Mesendoderm (in vitro differentiated cells): Measurements from ENCODE around the gene THAP5.

Experiments
- DNase-seq: peaks from one replicate; pipeline ENCODE4 v3.0.0; 2013
- H2AK5ac ChIP-seq: 2 replicates; pipeline ENCODE4 v1.6.1; 2013; ENCODE audit warnings: low read length, inconsistent platforms
- H2BK120ac ChIP-seq: 2 replicates; pipeline ENCODE4 v1.6.1; 2013; ENCODE audit warnings: low read depth, mild to moderate bottlenecking, low read length, moderate library complexity, mixed read lengths
- H2BK15ac ChIP-seq: replicated peaks from 2 replicates; pipeline ENCODE4 v1.6.1; 2013; ENCODE audit warnings: low read depth, mild to moderate bottlenecking, moderate library complexity
- H2BK5ac ChIP-seq: 2 replicates; pipeline ENCODE4 v1.6.1; 2013; ENCODE audit warnings: low read length, inconsistent platforms
- H3K18ac ChIP-seq: 2 replicates; pipeline ENCODE4 v1.6.1; 2013; ENCODE audit warnings: mild to moderate bottlenecking, low read length, mixed read lengths
- H3K23ac ChIP-seq: one replicate; pipeline ENCODE4 v1.6.1; 2013; ENCODE audit warnings: low read length
- H3K27ac ChIP-seq: 2 replicates; pipeline ENCODE4 v1.5.1; 2013; ENCODE audit warnings: low read depth, mild to moderate bottlenecking, inconsistent platforms, low read length, moderate library complexity
- H3K27me3 ChIP-seq: 2 replicates; pipeline ENCODE4 v1.6.1; 2013; ENCODE audit warnings: low read length, control low read depth, mild to moderate bottlenecking, inconsistent platforms; ENCODE audit not compliant: insufficient read depth, poor library complexity
- H3K36me3 ChIP-seq: 2 replicates; pipeline ENCODE4 v1.6.1; 2013; ENCODE audit warnings: low read length, inconsistent platforms; ENCODE audit not compliant: control insufficient read depth, insufficient read depth
- H3K4ac ChIP-seq: one replicate; pipeline ENCODE4 v1.6.1; 2013; ENCODE audit warnings: low read depth, mild to moderate bottlenecking, low read length, moderate library complexity
- H3K4me1 ChIP-seq: 2 replicates; pipeline ENCODE4 v1.6.1; 2013; ENCODE audit warnings: low read depth, low read length, inconsistent platforms; ENCODE audit not compliant: control insufficient read depth
- H3K4me2 ChIP-seq: 2 replicates; pipeline ENCODE4 v1.6.1; 2013; ENCODE audit warnings: low read length
- H3K4me3 ChIP-seq: 2 replicates; pipeline ENCODE4 v1.5.1; 2013; ENCODE audit warnings: mild to moderate bottlenecking, low read length
- H3K56ac ChIP-seq: one replicate; pipeline ENCODE4 v1.6.1; 2013; ENCODE audit warnings: low read length
- H3K79me1 ChIP-seq: 2 replicates; pipeline ENCODE4 v1.6.1; 2013; ENCODE audit warnings: low read length, inconsistent platforms
- H3K79me2 ChIP-seq: 2 replicates; pipeline ENCODE4 v1.6.1; 2013; ENCODE audit warnings: mild to moderate bottlenecking, low read length; ENCODE audit not compliant: control insufficient read depth, insufficient read depth
- H3K9ac ChIP-seq: 2 replicates; pipeline ENCODE4 v1.6.1; 2013; ENCODE audit warnings: low read length, inconsistent platforms
- H4K5ac ChIP-seq: one replicate; pipeline ENCODE4 v1.6.1; 2013; ENCODE audit warnings: low read length
- H4K8ac ChIP-seq: one replicate; pipeline ENCODE4 v1.6.1; 2013; ENCODE audit warnings: low read depth, mild to moderate bottlenecking, control low read depth, low read length, moderate library complexity
- WGBS: extraction: QIAGEN DNeasy Blood & Tissue Kit; methylation state at CpG from one replicate; pipeline ENCODE4 v1.1.7; 2013; ENCODE audit warnings: low lambda C conversion rate, missing lambda C conversion rate; ENCODE audit not compliant: insufficient coverage; ENCODE audit errors: extremely low coverage; 5-methylcytosine and 5-hydroxymethylcytosine counted together

Gene THAP5

DNA sequence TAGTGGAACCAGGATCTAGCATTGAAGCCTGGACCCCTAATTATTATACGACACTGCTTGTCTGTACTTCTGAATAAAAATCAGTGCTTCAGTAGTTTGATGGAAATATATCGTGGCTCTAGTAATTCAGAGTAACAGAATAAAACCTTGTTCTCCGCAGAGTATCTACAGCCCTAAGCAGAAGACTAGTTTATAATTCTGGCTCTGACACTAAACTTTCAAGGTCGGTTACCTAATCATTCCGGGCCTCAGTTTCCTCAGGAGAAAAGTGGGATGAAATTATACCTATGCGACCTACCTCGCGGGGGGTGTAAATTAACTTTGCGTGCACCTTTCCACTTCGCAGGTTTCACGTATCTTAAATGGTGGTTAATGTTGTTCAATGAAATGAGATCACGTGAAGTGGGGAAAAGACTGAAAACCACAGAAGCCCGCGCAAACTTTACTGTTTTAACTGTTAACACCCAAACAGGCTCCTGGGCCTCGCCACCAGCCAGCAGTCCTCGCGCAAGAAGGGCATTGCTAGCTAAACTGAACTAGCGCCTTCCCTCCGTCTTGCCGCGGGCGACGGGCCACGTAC, 615 bp downstream of the THAP5 start:
- H3K79me1 ChIP-seq = peaks cover 3% of the 10 kb centered on the region
- no peak overlapping the region for H2BK15ac ChIP-seq
- H3K4me2 ChIP-seq = peak overlapping the region; percentile 74
- no peak overlapping the region for H2AK5ac ChIP-seq
- H3K18ac ChIP-seq = no peak overlapping the region
- H3K27me3 ChIP-seq = no peaks in the 10 kb centered on the region
- no peak overlapping the region for H4K5ac ChIP-seq
- H4K8ac ChIP-seq = no peak overlapping the region
- WGBS = no CpG with 5 or more reads among the region's 24 CpGs
- H3K23ac ChIP-seq = peak overlapping the region; percentile 99
- H3K4me3 ChIP-seq = peak overlapping the region; percentile 91
- H2BK120ac ChIP-seq = no peak overlapping the region
- no peaks in the 10 kb centered on the region for H3K36me3 ChIP-seq
- H3K56ac ChIP-seq = peak overlapping the region; percentile 97
- peaks cover 23% of the 10 kb centered on the region for H3K79me2 ChIP-seq
- no peak for DNase-seq
- peak overlapping the region; percentile 87 for H3K27ac ChIP-seq
- no peaks in the 10 kb centered on the region for H3K4me1 ChIP-seq
- no peak overlapping the region for H3K4ac ChIP-seq
- peak overlapping the region; percentile 99 for H3K9ac ChIP-seq
- H2BK5ac ChIP-seq = peak overlapping the region; percentile 69

GRCh38 chr7:108565987-108566386, 3.5 kb downstream of the THAP5 start:
- no peak overlapping the region for H4K8ac ChIP-seq
- H3K79me2 ChIP-seq = peaks cover 19% of the 10 kb centered on the region
- no peak overlapping the region for H2BK15ac ChIP-seq
- H3K36me3 ChIP-seq = no peaks in the 10 kb centered on the region
- no peak overlapping the region for H4K5ac ChIP-seq
- H3K79me1 ChIP-seq = peaks cover 2% of the 10 kb centered on the region
- H3K4me3 ChIP-seq = no peak overlapping the region
- no peak overlapping the region for H3K4ac ChIP-seq
- H3K4me1 ChIP-seq = no peaks in the 10 kb centered on the region
- H2BK5ac ChIP-seq = no peak overlapping the region
- H3K18ac ChIP-seq = no peak overlapping the region
- no peak overlapping the region for H2BK120ac ChIP-seq
- H3K56ac ChIP-seq = no peak overlapping the region
- H2AK5ac ChIP-seq = no peak overlapping the region
- H3K27me3 ChIP-seq = no peaks in the 10 kb centered on the region
- DNase-seq = no peak
- H3K4me2 ChIP-seq = no peak overlapping the region
- H3K9ac ChIP-seq = no peak overlapping the region
- H3K27ac ChIP-seq = no peak overlapping the region
- H3K23ac ChIP-seq = no peak overlapping the region

GRCh38 chr7:108561047-108561619, 8.4 kb downstream of the THAP5 start:
- Histone ChIP-seq H3K36me3 (no peaks in the 10 kb centered on the region), H3K18ac (no peak overlapping the region), H3K9ac (no peak overlapping the region), H2BK15ac (no peak overlapping the region), H2BK5ac (no peak overlapping the region), H3K79me2 (no peaks in the 10 kb centered on the region), H3K4me2 (no peak overlapping the region), H3K4ac (no peak overlapping the region), H4K5ac (no peak overlapping the region), H3K4me3 (no peak overlapping the region), H3K79me1 (no peaks in the 10 kb centered on the region), H3K23ac (no peak overlapping the region), H2AK5ac (no peak overlapping the region), H3K56ac (no peak overlapping the region), H3K4me1 (no peaks in the 10 kb centered on the region), H3K27ac (no peak overlapping the region), H3K27me3 (no peaks in the 10 kb centered on the region), H2BK120ac (no peak overlapping the region), H4K8ac (no peak overlapping the region)
- no peak for DNase-seq
- WGBS = no CpG with 5 or more reads among the region's 4 CpGs

- WGBS = no CpG with 5 or more reads among the region's 4 CpGs
- Histone ChIP-seq H4K5ac (no peak overlapping the region), H3K4me2 (no peak overlapping the region), H3K27me3 (no peaks in the 10 kb centered on the region), H3K27ac (no peak overlapping the region), H2BK5ac (no peak overlapping the region), H3K79me1 (no peaks in the 10 kb centered on the region), H3K4ac (no peak overlapping the region), H3K23ac (no peak overlapping the region), H3K56ac (no peak overlapping the region), H3K36me3 (no peaks in the 10 kb centered on the region), H2BK15ac (no peak overlapping the region), H3K4me3 (no peak overlapping the region), H2BK120ac (no peak overlapping the region), H3K4me1 (no peaks in the 10 kb centered on the region), H2AK5ac (no peak overlapping the region), H3K9ac (no peak overlapping the region), H3K18ac (no peak overlapping the region), H4K8ac (no peak overlapping the region), H3K79me2 (no peaks in the 10 kb centered on the region)
- no peak for DNase-seq
These were observed 10.3 kb downstream of the THAP5 start for GRCh38 chr7:108559253-108559652.

GRCh38 chr7:108557617-108558016, 11.9 kb downstream of the THAP5 start:
- no CpG with 5 or more reads among the region's 1 CpG for WGBS
- Histone ChIP-seq H3K23ac (no peak overlapping the region), H3K56ac (no peak overlapping the region)

GRCh38 chr7:108557191-108557590, 12.3 kb downstream of the THAP5 start:
- DNase-seq = no peak
- no peak overlapping the region for H4K8ac ChIP-seq
- no CpG with 5 or more reads among the region's 3 CpGs for WGBS

More at GRCh38 chr7:108557617-108558016, 11.9 kb downstream of the THAP5 start:
- Histone ChIP-seq H2BK120ac (no peak overlapping the region), H3K18ac (no peak overlapping the region), H3K79me1 (no peaks in the 10 kb centered on the region), H3K4ac (no peak overlapping the region), H3K79me2 (no peaks in the 10 kb centered on the region), H3K4me3 (no peak overlapping the region), H3K9ac (no peak overlapping the region), H3K27me3 (no peaks in the 10 kb centered on the region), H3K4me1 (no peaks in the 10 kb centered on the region), H2BK5ac (no peak overlapping the region), H4K5ac (no peak overlapping the region), H3K27ac (no peak overlapping the region), H4K8ac (no peak overlapping the region), H2BK15ac (no peak overlapping the region), H2AK5ac (no peak overlapping the region), H3K4me2 (no peak overlapping the region), H3K36me3 (no peaks in the 10 kb centered on the region)
- no peak for DNase-seq

More at GRCh38 chr7:108557191-108557590, 12.3 kb downstream of the THAP5 start:
- H3K79me2 ChIP-seq = no peaks in the 10 kb centered on the region
- no peak overlapping the region for H3K23ac ChIP-seq
- no peaks in the 10 kb centered on the region for H3K79me1 ChIP-seq
- no peaks in the 10 kb centered on the region for H3K36me3 ChIP-seq
- H3K27ac ChIP-seq = no peak overlapping the region
- no peak overlapping the region for H2BK5ac ChIP-seq
- H3K18ac ChIP-seq = no peak overlapping the region
- H2BK120ac ChIP-seq = no peak overlapping the region
- no peak overlapping the region for H2AK5ac ChIP-seq
- H2BK15ac ChIP-seq = no peak overlapping the region
- no peak overlapping the region for H3K56ac ChIP-seq
- H3K9ac ChIP-seq = no peak overlapping the region
- H3K4ac ChIP-seq = no peak overlapping the region
- no peaks in the 10 kb centered on the region for H3K27me3 ChIP-seq
- no peak overlapping the region for H3K4me3 ChIP-seq
- H3K4me2 ChIP-seq = no peak overlapping the region
- no peaks in the 10 kb centered on the region for H3K4me1 ChIP-seq
- no peak overlapping the region for H4K5ac ChIP-seq
